HL-60 (cell line): Measurements from ENCODE around the gene FOXJ3.

Experiments used
- DNase-seq, 2 experiments: peaks; one replicate each; pipeline ENCODE4 v3.0.0-alpha.2; 2010 to 2020; ENCODE audit warnings: low read depth in 1 of 2, low spot score in 1 of 2
- H3K27ac ChIP-seq: fragments of 250-450 bp; sonication (Bioruptor Pico); replicated peaks from 2 replicates; pipeline ENCODE4 v1.5.1; 2020; ENCODE audit warnings: mild to moderate bottlenecking, moderate library complexity
- H3K27me3 ChIP-seq: fragments of 250-450 bp; sonication (Bioruptor Pico); 2 replicates; pipeline ENCODE4 v1.5.1; 2021; ENCODE audit warnings: mild to moderate bottlenecking, moderate library complexity; ENCODE audit not compliant: insufficient read depth, poor library complexity, severe bottlenecking
- H3K4me3 ChIP-seq: replicated peaks from 2 replicates; pipeline ENCODE4 v1.5.1; 2011; ENCODE audit warnings: mild to moderate bottlenecking, control low read depth, low read length; ENCODE audit not compliant: insufficient read depth
- GABPA ChIP-seq: IDR thresholded peaks from 2 replicates; pipeline ENCODE4 v1.6.1; 2012; ENCODE audit warnings: low read depth
- POLR2AphosphoS5 ChIP-seq: IDR thresholded peaks from 2 replicates; pipeline ENCODE4 v1.6.1; 2012; ENCODE audit warnings: low read depth
- SPI1 ChIP-seq: IDR thresholded peaks from 2 replicates; pipeline ENCODE4 v1.6.1; 2012; ENCODE audit warnings: low read depth, mild to moderate bottlenecking, borderline replicate concordance
- TF ChIP-seq, protein P1 (sequence below): IDR thresholded peaks from one replicate; pipeline ENCODE4 v1.5.1; 2011; ENCODE audit warnings: low read length, control low read depth, inconsistent platforms; ENCODE audit not compliant: insufficient read depth
- TF ChIP-seq, protein P2 (sequence below): IDR thresholded peaks from 2 replicates; pipeline ENCODE4 v1.6.1; 2012; ENCODE audit warnings: low read depth; ENCODE audit not compliant: insufficient replicate concordance

The FOXJ3 gene

DNA sequence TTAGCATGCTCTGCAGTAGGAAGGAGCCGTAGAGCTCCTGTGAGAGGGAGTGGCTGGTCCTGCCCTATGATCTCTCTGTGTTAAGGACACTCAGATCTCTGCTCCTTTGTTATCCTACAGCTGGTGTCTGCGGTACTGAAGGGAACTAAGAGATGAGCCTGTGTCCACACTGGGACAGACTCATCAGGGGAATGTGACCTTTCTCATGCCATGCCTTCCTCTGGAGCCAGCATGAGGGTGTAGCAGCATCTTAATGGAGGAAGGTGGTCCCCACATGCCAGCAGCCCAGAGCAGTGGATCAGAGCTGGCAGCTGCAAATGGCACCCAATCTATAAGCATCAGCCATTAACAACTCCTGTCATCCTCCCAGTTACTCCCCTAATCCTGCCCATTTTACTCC, 206.5 kb downstream of the FOXJ3 start:
- no peaks in the 10 kb centered on the region for H3K27me3 ChIP-seq
- TF ChIP-seq, protein P1, sequence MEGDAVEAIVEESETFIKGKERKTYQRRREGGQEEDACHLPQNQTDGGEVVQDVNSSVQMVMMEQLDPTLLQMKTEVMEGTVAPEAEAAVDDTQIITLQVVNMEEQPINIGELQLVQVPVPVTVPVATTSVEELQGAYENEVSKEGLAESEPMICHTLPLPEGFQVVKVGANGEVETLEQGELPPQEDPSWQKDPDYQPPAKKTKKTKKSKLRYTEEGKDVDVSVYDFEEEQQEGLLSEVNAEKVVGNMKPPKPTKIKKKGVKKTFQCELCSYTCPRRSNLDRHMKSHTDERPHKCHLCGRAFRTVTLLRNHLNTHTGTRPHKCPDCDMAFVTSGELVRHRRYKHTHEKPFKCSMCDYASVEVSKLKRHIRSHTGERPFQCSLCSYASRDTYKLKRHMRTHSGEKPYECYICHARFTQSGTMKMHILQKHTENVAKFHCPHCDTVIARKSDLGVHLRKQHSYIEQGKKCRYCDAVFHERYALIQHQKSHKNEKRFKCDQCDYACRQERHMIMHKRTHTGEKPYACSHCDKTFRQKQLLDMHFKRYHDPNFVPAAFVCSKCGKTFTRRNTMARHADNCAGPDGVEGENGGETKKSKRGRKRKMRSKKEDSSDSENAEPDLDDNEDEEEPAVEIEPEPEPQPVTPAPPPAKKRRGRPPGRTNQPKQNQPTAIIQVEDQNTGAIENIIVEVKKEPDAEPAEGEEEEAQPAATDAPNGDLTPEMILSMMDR: no peak
- TF ChIP-seq, protein P2, sequence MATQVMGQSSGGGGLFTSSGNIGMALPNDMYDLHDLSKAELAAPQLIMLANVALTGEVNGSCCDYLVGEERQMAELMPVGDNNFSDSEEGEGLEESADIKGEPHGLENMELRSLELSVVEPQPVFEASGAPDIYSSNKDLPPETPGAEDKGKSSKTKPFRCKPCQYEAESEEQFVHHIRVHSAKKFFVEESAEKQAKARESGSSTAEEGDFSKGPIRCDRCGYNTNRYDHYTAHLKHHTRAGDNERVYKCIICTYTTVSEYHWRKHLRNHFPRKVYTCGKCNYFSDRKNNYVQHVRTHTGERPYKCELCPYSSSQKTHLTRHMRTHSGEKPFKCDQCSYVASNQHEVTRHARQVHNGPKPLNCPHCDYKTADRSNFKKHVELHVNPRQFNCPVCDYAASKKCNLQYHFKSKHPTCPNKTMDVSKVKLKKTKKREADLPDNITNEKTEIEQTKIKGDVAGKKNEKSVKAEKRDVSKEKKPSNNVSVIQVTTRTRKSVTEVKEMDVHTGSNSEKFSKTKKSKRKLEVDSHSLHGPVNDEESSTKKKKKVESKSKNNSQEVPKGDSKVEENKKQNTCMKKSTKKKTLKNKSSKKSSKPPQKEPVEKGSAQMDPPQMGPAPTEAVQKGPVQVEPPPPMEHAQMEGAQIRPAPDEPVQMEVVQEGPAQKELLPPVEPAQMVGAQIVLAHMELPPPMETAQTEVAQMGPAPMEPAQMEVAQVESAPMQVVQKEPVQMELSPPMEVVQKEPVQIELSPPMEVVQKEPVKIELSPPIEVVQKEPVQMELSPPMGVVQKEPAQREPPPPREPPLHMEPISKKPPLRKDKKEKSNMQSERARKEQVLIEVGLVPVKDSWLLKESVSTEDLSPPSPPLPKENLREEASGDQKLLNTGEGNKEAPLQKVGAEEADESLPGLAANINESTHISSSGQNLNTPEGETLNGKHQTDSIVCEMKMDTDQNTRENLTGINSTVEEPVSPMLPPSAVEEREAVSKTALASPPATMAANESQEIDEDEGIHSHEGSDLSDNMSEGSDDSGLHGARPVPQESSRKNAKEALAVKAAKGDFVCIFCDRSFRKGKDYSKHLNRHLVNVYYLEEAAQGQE: no peak
- no peak for TF ChIP-seq GABPA
- no peak for TF ChIP-seq POLR2AphosphoS5
- TF ChIP-seq SPI1: no peak
- no peak for DNase-seq
- no peak overlapping the region for H3K4me3 ChIP-seq
- H3K27ac ChIP-seq: no peak overlapping the region

DNA sequence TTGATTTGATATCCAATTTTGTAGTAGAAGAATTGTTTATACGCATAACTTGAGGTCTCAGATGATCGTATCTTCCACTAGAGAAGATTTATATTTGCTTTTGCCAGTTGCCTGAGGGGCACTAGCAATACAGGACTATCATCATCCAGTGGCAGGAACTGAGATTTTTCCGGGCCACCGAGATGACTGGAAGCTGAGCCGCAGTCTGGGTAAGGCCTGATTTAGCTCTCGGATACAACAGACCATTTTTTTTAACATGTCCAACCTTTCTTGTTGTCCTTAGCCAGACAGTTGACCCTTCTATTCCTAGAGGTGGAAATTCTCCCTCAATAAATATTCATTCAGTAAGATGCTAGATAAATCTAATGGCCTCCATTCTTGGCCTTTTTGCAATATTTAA, 207.3 kb downstream of the FOXJ3 start:
- no peak for DNase-seq
- TF ChIP-seq SPI1 (no peak), POLR2AphosphoS5 (no peak), GABPA (no peak)
- TF ChIP-seq, protein P1: no peak
- TF ChIP-seq, protein P2: no peak
- no peak overlapping the region for H3K27ac ChIP-seq
- H3K4me3 ChIP-seq: no peak overlapping the region
- no peaks in the 10 kb centered on the region for H3K27me3 ChIP-seq
